HepG2 (cell line): ENCODE measurements around the gene TOM1L1. TPM values are rescaled to one million over a fixed set of nuclear protein-coding genes. Genes with fewer than 3 reads are reported as not detected.

Experiments used
- E2F5 ChIP-seq: sonication (generic); formaldehyde crosslinking; conservative IDR thresholded peaks from 2 replicates; pipeline ENCODE4 v1.4.0; 2020; ENCODE audit warnings: missing genetic modification reagents
- GABPB1 ChIP-seq: IDR thresholded peaks from 2 replicates; pipeline ENCODE4 v1.6.1; 2016; ENCODE audit warnings: mild to moderate bottlenecking, missing genetic modification reagents, moderate library complexity, missing compliant biosample characterization
- IKZF5 ChIP-seq: IDR thresholded peaks from 2 replicates; pipeline ENCODE4 v1.6.1; 2018; ENCODE audit warnings: missing genetic modification reagents, mild to moderate bottlenecking, missing compliant biosample characterization
- KLF15 ChIP-seq: sonication (generic); formaldehyde crosslinking; IDR thresholded peaks from 2 replicates; pipeline ENCODE4 v1.8.1; 2023; ENCODE audit warnings: borderline replicate concordance, mild to moderate bottlenecking, inconsistent platforms, missing genetic modification reagents, mixed read lengths
- MEIS1 ChIP-seq: sonication (generic); formaldehyde crosslinking; IDR thresholded peaks from 2 replicates; pipeline ENCODE4 v1.9.0; 2021; ENCODE audit warnings: mild to moderate bottlenecking, missing genetic modification reagents, moderate library complexity, borderline replicate concordance
- NBN ChIP-seq: fragments of 450-650 bp; conservative IDR thresholded peaks from 2 replicates; pipeline ENCODE4 v1.6.1; 2017
- PATZ1 ChIP-seq: sonication (generic); formaldehyde crosslinking; IDR thresholded peaks from 2 replicates; pipeline ENCODE4 v1.4.0; 2020; ENCODE audit warnings: missing genetic modification reagents
- RARA ChIP-seq: IDR thresholded peaks from 2 replicates; pipeline ENCODE4 v1.6.1; 2016; ENCODE audit warnings: missing genetic modification reagents, missing compliant biosample characterization
- RARG ChIP-seq: sonication (generic); formaldehyde crosslinking; IDR thresholded peaks from 2 replicates; pipeline ENCODE4 v1.4.0; 2020; ENCODE audit warnings: low read depth, mild to moderate bottlenecking, missing genetic modification reagents
- RXRB ChIP-seq: IDR thresholded peaks from 2 replicates; pipeline ENCODE4 v1.6.1; 2016; ENCODE audit warnings: borderline replicate concordance, missing genetic modification reagents, missing compliant biosample characterization
- SAP130 ChIP-seq: IDR thresholded peaks from 2 replicates; pipeline ENCODE4 v1.6.1; 2016; ENCODE audit warnings: low read depth
- SMAD1 ChIP-seq: sonication (generic); formaldehyde crosslinking; IDR thresholded peaks from 2 replicates; pipeline ENCODE4 v1.4.0; 2020; ENCODE audit warnings: missing genetic modification reagents, low read depth, mild to moderate bottlenecking, borderline replicate concordance
- SMARCE1 ChIP-seq: fragments of 450-650 bp; IDR thresholded peaks from 2 replicates; pipeline ENCODE4 v1.6.1; 2017; ENCODE audit warnings: borderline replicate concordance
- TFAP4 ChIP-seq: sonication (generic); IDR thresholded peaks from 2 replicates; pipeline ENCODE4 v1.6.1; 2016; ENCODE audit warnings: low read depth, borderline replicate concordance
- ZMAT5 ChIP-seq: sonication (generic); formaldehyde crosslinking; IDR thresholded peaks from 2 replicates; pipeline ENCODE4 v1.5.0; 2020; ENCODE audit warnings: mild to moderate bottlenecking, low read depth, missing genetic modification reagents, borderline replicate concordance
- ZMYM4 ChIP-seq: sonication (generic); formaldehyde crosslinking; IDR thresholded peaks from 2 replicates; pipeline ENCODE4 v1.8.1; 2023; ENCODE audit warnings: mild to moderate bottlenecking, missing genetic modification reagents
- ZNF101 ChIP-seq: sonication (generic); formaldehyde crosslinking; IDR thresholded peaks from 2 replicates; pipeline ENCODE4 v1.4.0; 2020; ENCODE audit warnings: mild to moderate bottlenecking, low read depth, missing genetic modification reagents, borderline replicate concordance
- ZNF143 ChIP-seq: sonication (generic); formaldehyde crosslinking; IDR thresholded peaks from 2 replicates; pipeline ENCODE4 v1.4.0; 2020; ENCODE audit warnings: missing genetic modification reagents
- ZNF205 ChIP-seq: IDR thresholded peaks from 2 replicates; pipeline ENCODE4 v1.6.1; 2018; ENCODE audit warnings: missing biosample characterization, missing genetic modification reagents
- ZNF264 ChIP-seq: sonication (generic); formaldehyde crosslinking; IDR thresholded peaks from 2 replicates; pipeline ENCODE4 v1.4.0; 2020; ENCODE audit warnings: missing genetic modification reagents
- ZNF720 ChIP-seq: sonication (generic); formaldehyde crosslinking; IDR thresholded peaks from 2 replicates; pipeline ENCODE4 v1.4.0; 2020; ENCODE audit warnings: missing genetic modification reagents
- ZNF770 ChIP-seq: sonication (generic); formaldehyde crosslinking; IDR thresholded peaks from 2 replicates; pipeline ENCODE4 v1.5.0; 2020; ENCODE audit warnings: mild to moderate bottlenecking, missing genetic modification reagents
- polyA plus RNA-seq, 8 experiments: library from polyadenylated mRNA; depleted of rRNA in 3 of 8; stranded (reverse) in 7 of 8; unstranded in 1 of 8; fragments of >200 nt; fragmentation: Illumina TruSeq in 4 of 8; extraction: Trizol in 4 of 8; gene quantifications; 2 replicates each; pipeline versions ENCODE4 v1.2.1 to v1.2.3, GENCODE V29; 2011 to 2016; ENCODE audit warnings: low read depth in 4 of 8, missing spikeins in 1 of 8, mixed read lengths in 1 of 8; ENCODE audit not compliant: insufficient read depth in 1 of 8
- total RNA-seq, 5 experiments: library from RNA; depleted of rRNA; stranded (reverse); fragments of >200 nt; fragmentation: Illumina TruSeq; extraction: Trizol; gene quantifications; 2 replicates each; pipeline ENCODE4 v1.2.3, GENCODE V29; 2016; ENCODE audit warnings: low read depth in 1 of 5

TOM1L1 gene
- total and polyA plus RNA-seq, 2 of the 13 experiments (the other 11 are each of a cell fraction or from before 2014, with no cell fraction given), result 45.3 to 51.3 TPM

GRCh38 chr17:54900457-54901229 lies at the start of gene TOM1L1 (continued):
- TF ChIP-seq E2F5 (CRISPR knock-in tag) (no peak; the same call in 1 of the 2 replicates), SMARCE1 (no peak), SMAD1 (no peak), NBN (no peak), SAP130 (CRISPR knock-in tag) (peak; percentile 74), ZMAT5 (no peak), RARG (CRISPR knock-in tag) (no peak), ZNF205 (CRISPR knock-in tag) (0 out of 2 replicates have a peak, but pooled peaks have one; percentile 13), GABPB1 (peak; percentile 74), PATZ1 (CRISPR knock-in tag) (peak; percentile 61), ZNF720 (CRISPR knock-in tag) (no peak), ZMYM4 (CRISPR knock-in tag) (peak; percentile 87; the same call in 1 of the 2 replicates), RXRB (CRISPR knock-in tag) (peak; percentile 18; the same call in 1 of the 2 replicates), IKZF5 (CRISPR knock-in tag) (no peak), ZNF143 (no peak; the same call in 1 of the 2 replicates), KLF15 (CRISPR knock-in tag) (no peak), ZNF101 (CRISPR knock-in tag) (0 out of 2 replicates have a peak, but pooled peaks have one; percentile 62), ZNF264 (no peak; the same call in 1 of the 2 replicates), ZNF770 (0 out of 2 replicates have a peak, but pooled peaks have one; percentile 22), TFAP4 (no peak; the same call in 1 of the 2 replicates), MEIS1 (no peak; the same call in 1 of the 2 replicates), RARA (no peak)
